SK-N-MC (cell line): ENCODE results near the gene RTN1.

ENCODE experiments used
- EZH2 ChIP-seq: fragments of 200-600 bp; sonication (generic); IDR thresholded peaks from one replicate; pipeline ENCODE4 v1.6.1; 2017; ENCODE audit warnings: antibody characterized with exemption
- POLR2AphosphoS5 ChIP-seq: IDR thresholded peaks from 2 replicates; pipeline ENCODE4 v1.6.1; 2012; ENCODE audit warnings: mild to moderate bottlenecking, low read depth, low read length, borderline replicate concordance

DNA sequence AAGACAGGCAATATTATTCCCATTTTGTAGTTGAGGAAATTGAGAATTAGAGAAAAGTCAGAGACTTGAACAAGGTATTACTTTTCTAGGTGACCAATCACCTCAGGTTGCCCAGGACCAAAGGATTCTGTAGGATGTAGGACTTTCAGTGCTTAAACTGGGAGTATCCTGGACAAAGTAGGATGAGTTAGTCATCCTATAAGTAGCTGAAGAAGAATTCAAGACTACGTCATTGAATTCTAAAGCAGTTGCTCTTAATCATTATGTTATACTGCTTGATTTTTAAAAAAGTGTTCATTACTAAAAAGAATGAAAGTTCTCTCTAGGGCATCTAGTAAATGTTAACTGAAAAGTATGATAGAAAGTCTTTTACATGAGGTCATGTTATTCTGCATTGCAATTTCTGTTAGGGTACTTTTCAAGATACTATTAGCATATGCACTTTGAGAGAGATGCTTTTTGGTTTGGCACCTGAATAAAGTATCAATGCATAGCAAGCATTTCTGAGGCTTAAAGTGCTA lies 101.7 kb downstream of the RTN1 start:
- no peak for TF ChIP-seq EZH2
- no peak for TF ChIP-seq POLR2AphosphoS5
